Small intestine (tissue), 7 donors: ENCODE results near the gene CFAP43. TPM values are rescaled to one million over a fixed set of nuclear protein-coding genes. Genes with fewer than 3 reads are reported as not detected.

Experiments used
- DNase-seq, 2 donors: peaks; one replicate each; pipeline versions ENCODE4 v3.0.0 to v3.0.0-alpha.2; 2013
- FAIRE-seq: peaks from 2 replicates; lab custom pipeline; 2012; peaks lifted over from hg19 to GRCh38; lab: Jason Lieb, UNC
- H3K27ac ChIP-seq, 3 donors: one replicate each; pipeline ENCODE4 v1.5.1; 2013; ENCODE audit warnings: low read length in 2 of 3, mild to moderate bottlenecking in 2 of 3, control low read depth in 1 of 3, inconsistent platforms in 1 of 3, low read depth in 1 of 3, moderate library complexity in 1 of 3
- H3K27me3 ChIP-seq, 3 donors: one replicate each; pipeline ENCODE4 v1.6.1; 2013; ENCODE audit warnings: low read length in 3 of 3, inconsistent platforms in 1 of 3; ENCODE audit not compliant: control insufficient read depth in 3 of 3, insufficient read depth in 3 of 3
- H3K36me3 ChIP-seq, 3 donors: one replicate each; pipeline ENCODE4 v1.6.1; 2013; ENCODE audit warnings: low read length in 3 of 3, inconsistent platforms in 1 of 3, low read depth in 1 of 3, mild to moderate bottlenecking in 1 of 3, moderate library complexity in 1 of 3; ENCODE audit not compliant: control insufficient read depth in 3 of 3, insufficient read depth in 2 of 3
- H3K4me1 ChIP-seq, 3 donors: one replicate each; pipeline ENCODE4 v1.6.1; 2013; ENCODE audit warnings: low read length in 2 of 3, inconsistent platforms in 1 of 3, low read depth in 1 of 3, mild to moderate bottlenecking in 1 of 3, moderate library complexity in 1 of 3; ENCODE audit not compliant: control insufficient read depth in 3 of 3, insufficient read depth in 2 of 3
- H3K4me3 ChIP-seq, 3 donors: one replicate each; pipeline ENCODE4 v1.5.1; 2013; ENCODE audit warnings: low read length in 3 of 3, control low read depth in 1 of 3, inconsistent platforms in 1 of 3, low read depth in 1 of 3, mild to moderate bottlenecking in 1 of 3, moderate library complexity in 1 of 3
- H3K9me3 ChIP-seq, 2 donors: one replicate each; pipeline ENCODE4 v1.6.1; 2013; ENCODE audit warnings: low read depth in 1 of 2, low read length in 1 of 2; ENCODE audit not compliant: control insufficient read depth in 2 of 2, insufficient read depth in 1 of 2
- WGBS, 3 donors: extraction: QIAGEN DNeasy Blood & Tissue Kit; methylation state at CpG; one replicate each; pipeline ENCODE4 v1.1.7; 2013; 5-methylcytosine and 5-hydroxymethylcytosine counted together
- polyA plus RNA-seq, 4 donors: library from polyadenylated mRNA; stranded (reverse) in 3 of 4; unstranded in 1 of 4; fragments of 200-250 nt in 3 of 4; fragments of 120-200 nt in 1 of 4; gene quantifications; one replicate each; pipeline versions ENCODE4 v1.2.1 to v1.2.3, GENCODE V29; 2013
- donor health status: healthy with polysubstance abuse.
- donor health status: control.
- donor health status: control.
- donor health status: Bipolar disorder and iron deficiency.
- donor health status: healthy.

The CFAP43 gene
- polyA plus RNA-seq, 4 donors, result 0.21 to 7.2 TPM; not detected in 2

- H3K4me1 ChIP-seq, result peaks cover 0 to 11% (median under 1%) of the 10 kb centered on the region in 3 donors
- DNase-seq, result no peak
- no peak overlapping the region for H3K4me3 ChIP-seq
- H3K9me3 ChIP-seq, result no peaks in the 10 kb centered on the region
- peaks cover 0 to 3% (median 0%) of the 10 kb centered on the region in 3 donors for H3K27me3 ChIP-seq
- H3K36me3 ChIP-seq, result peaks cover 0 to 5% (median 0%) of the 10 kb centered on the region in 3 donors
- WGBS, 3 donors, result 73 to 84% (median 77%) methylated on average over 1 of the region's 1 CpG
- no peak for FAIRE-seq
- H3K27ac ChIP-seq, result no peak overlapping the region
Measured at GRCh38 chr10:104273286-104273685, 41.1 kb upstream of the CFAP43 start.

- Histone ChIP-seq H3K9me3 (no peaks in the 10 kb centered on the region), H3K27me3 (no peaks in the 10 kb centered on the region), H3K27ac (peak within 1 kb of the TSS; percentile 77 to 94 (median 90)), H3K36me3 (peaks cover 0 to 24% (median 4%) of the 10 kb centered on the region in 3 donors), H3K4me1 (peaks cover 4 to 21% (median 5%) of the 10 kb centered on the region in 3 donors), H3K4me3 (peak within 1 kb of the TSS; percentile 73 to 93 (median 91))
- DNase-seq, result peak; percentile 99
- peak; percentile 64 for FAIRE-seq
- WGBS, 3 donors, result 2 to 5% (median 3%) methylated on average over 54 to 59 of the region's 59 CpGs
Measured at GRCh38 chr10:104268713-104269645, 36.8 kb upstream of the CFAP43 start, which contains the start of gene GSTO2. GSTO2 (plus strand) TSS chr10:104269184; CDS start chr10:104274916, 5,732 bp downstream.

- DNase-seq, result peak; percentile 35 to 39
- Histone ChIP-seq H3K9me3 (no peaks in the 10 kb centered on the region), H3K4me1 (peaks cover 4 to 21% (median 5%) of the 10 kb centered on the region in 3 donors), H3K4me3 (peak overlapping the region; percentile 73 to 93 (median 91)), H3K27ac (peak overlapping the region; percentile 77 to 94 (median 90)), H3K36me3 (peaks cover 0 to 24% (median 4%) of the 10 kb centered on the region in 3 donors), H3K27me3 (no peaks in the 10 kb centered on the region)
- WGBS, 3 donors, result 6 to 9% (median 7%) methylated on average over 10 of the region's 10 CpGs
- no peak for FAIRE-seq
Measured at GRCh38 chr10:104268405-104268712, 36.2 kb upstream of the CFAP43 start.

- H3K27ac ChIP-seq, result peak overlapping the region in 2 of 3 donors; percentile 77 to 94
- no peak for FAIRE-seq
- peaks cover 4 to 21% (median 5%) of the 10 kb centered on the region in 3 donors for H3K4me1 ChIP-seq
Measured at GRCh38 chr10:104267721-104268404, 35.7 kb upstream of the CFAP43 start.

GRCh38 chr10:104264783-104265182, 32.6 kb upstream of the CFAP43 start:
- H3K27me3 ChIP-seq, result no peaks in the 10 kb centered on the region
- DNase-seq (peak; percentile 43 to 59), FAIRE-seq (no peak)
- 34 to 73% (median 53%) methylated on average over 5 of the region's 5 CpGs for WGBS, 3 donors
- H3K4me1 ChIP-seq, result peaks cover 7 to 31% (median 7%) of the 10 kb centered on the region in 3 donors
- H3K4me3 ChIP-seq, result no peak overlapping the region
- peaks cover 5 to 42% (median 13%) of the 10 kb centered on the region in 3 donors for H3K36me3 ChIP-seq
- no peak overlapping the region for H3K27ac ChIP-seq
- H3K9me3 ChIP-seq, result no peaks in the 10 kb centered on the region

More at GRCh38 chr10:104267721-104268404, 35.7 kb upstream of the CFAP43 start:
- H3K36me3 ChIP-seq, result peaks cover 0 to 24% (median 4%) of the 10 kb centered on the region in 3 donors
- 75 to 92% (median 87%) methylated on average over 14 of the region's 14 CpGs for WGBS, 3 donors
- no peaks in the 10 kb centered on the region for H3K27me3 ChIP-seq
- no peak for DNase-seq
- peak overlapping the region; percentile 73 to 93 (median 91) for H3K4me3 ChIP-seq
- H3K9me3 ChIP-seq, result no peaks in the 10 kb centered on the region

GRCh38 chr10:104262055-104262454, 29.9 kb upstream of the CFAP43 start:
- DNase-seq (no peak), FAIRE-seq (no peak)
- Histone ChIP-seq H3K27me3 (no peaks in the 10 kb centered on the region), H3K4me1 (peaks cover 6 to 39% (median 9%) of the 10 kb centered on the region in 3 donors), H3K9me3 (no peaks in the 10 kb centered on the region), H3K36me3 (peaks cover 11 to 39% (median 20%) of the 10 kb centered on the region in 3 donors), H3K4me3 (no peak overlapping the region), H3K27ac (no peak overlapping the region)
- 84 to 89% (median 87%) methylated on average over 5 of the region's 5 CpGs for WGBS, 3 donors

GRCh38 chr10:104260775-104261115, 28.6 kb upstream of the CFAP43 start:
- peak overlapping the region in 1 of 3 donors; percentile 24 for H3K27ac ChIP-seq

More at GRCh38 chr10:104260775-104261115, 28.6 kb upstream of the CFAP43 start:
- H3K4me1 ChIP-seq, result peaks cover 6 to 36% (median 9%) of the 10 kb centered on the region in 3 donors
- H3K36me3 ChIP-seq, result peaks cover 11 to 32% (median 18%) of the 10 kb centered on the region in 3 donors
- 37 to 57% (median 52%) methylated on average over 3 of the region's 3 CpGs for WGBS, 3 donors
- no peaks in the 10 kb centered on the region for H3K9me3 ChIP-seq
- no peak overlapping the region for H3K4me3 ChIP-seq
- FAIRE-seq (no peak), DNase-seq (no peak)
- no peaks in the 10 kb centered on the region for H3K27me3 ChIP-seq
